HG02938 (cell line): ENCODE measurements around the gene EFCAB13.

Source experiments
- ATAC-seq: cut with Tn5 transposase; IDR thresholded peaks from one replicate; pipeline ENCODE4 v1.9.1; 2021; ENCODE audit warnings: mild to moderate bottlenecking, moderate library complexity; ENCODE audit not compliant: unreplicated experiment

EFCAB13 gene

DNA sequence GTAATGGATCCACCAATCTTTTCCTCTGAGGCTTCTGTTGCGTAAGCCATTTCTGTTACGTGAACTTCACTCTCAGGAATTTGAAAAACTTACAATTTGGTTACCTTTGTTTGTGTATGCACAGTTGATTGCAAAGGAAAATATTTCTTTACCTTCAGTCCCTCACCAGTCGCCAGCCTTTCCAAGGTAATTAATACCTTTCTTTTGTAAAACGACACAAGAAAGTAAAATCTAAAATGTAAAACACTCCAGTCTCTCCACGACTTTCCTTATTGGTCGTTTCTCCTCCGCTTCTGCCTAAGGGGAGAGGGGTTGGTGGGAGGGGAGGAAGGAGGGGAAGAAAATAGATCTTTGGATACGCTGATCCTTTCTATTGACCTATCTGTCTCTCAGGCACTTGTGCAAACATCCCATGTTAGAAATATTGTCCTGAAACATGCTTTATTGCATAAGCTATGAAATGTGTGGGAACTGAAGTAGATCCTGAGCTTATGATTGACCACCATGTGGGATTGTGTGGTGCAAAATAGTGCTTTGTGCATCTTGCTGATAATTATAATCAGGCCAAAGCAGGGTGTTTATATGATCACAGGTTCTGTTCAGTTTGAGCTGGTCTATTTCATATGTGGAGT is 32.4 kb upstream of the EFCAB13 start:
- no peak for ATAC-seq

DNA sequence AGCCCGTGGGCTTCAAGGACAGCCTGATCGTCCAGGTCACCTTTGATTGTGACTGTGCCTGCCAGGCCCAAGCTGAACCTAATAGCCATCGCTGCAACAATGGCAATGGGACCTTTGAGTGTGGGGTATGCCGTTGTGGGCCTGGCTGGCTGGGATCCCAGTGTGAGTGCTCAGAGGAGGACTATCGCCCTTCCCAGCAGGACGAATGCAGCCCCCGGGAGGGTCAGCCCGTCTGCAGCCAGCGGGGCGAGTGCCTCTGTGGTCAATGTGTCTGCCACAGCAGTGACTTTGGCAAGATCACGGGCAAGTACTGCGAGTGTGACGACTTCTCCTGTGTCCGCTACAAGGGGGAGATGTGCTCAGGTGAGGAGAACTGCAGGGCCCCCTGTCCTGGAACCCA is 31.5 kb upstream of the EFCAB13 start:
- ATAC-seq, result no peak

DNA sequence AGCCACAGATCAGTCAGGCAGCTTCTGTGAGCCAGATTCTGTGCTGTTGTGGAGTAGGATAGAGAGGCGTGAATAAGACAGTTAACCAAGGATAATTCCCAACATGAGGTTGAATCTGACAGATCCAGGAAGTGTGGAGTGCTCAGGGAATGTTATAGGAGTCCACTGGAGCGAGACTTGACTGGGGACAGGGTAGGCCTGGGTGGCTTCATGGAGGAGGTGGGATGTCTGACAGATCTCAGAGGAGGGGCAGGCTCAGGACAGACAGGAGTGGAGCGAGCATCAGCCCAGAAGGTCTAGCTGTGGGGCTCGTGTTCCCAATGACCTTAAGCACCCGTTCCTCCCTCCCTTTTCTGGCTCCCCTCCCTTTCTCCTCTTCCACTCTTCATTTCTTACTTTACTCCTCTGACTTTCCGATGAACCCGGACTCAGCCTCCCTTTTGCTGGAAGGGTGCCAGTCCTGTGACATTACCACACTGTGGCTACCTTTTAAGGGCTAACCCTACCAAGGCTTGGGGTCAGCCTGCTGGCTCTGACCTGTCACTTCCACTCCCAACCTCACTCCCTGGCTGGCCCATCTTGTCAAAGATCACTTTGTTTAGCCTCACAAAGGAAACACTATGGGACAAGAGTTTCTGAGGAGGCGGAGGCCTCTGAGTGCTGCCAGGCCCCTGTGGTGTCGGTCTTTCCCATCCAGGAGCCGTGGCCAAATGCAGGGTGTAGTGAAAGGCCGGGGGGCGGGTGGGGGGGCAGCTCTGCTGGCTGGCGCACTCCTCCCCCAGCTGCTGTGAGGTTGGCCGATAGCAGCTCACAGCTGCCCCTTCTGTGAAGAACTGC is 28.5 kb upstream of the EFCAB13 start:
- ATAC-seq, result no peak

DNA sequence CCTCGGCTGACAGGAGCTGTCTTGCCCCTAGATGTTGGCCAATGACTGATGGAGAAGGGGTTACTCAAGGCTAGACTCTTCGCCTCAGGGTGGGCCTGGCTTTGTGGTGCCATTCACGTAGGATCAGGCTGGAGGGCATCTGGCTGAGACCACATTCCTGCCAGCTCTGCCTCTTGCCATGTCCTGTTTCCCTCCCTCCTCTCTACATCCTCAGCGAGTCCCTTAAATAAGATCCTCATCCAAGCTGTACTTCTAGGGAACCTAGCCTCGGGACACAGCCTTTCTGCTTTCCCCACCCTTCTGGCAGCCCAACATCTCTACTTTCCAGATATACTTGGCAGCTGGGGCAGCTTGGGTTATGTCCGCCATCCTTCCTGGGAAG is 27.9 kb upstream of the EFCAB13 start:
- ATAC-seq, result no peak

DNA sequence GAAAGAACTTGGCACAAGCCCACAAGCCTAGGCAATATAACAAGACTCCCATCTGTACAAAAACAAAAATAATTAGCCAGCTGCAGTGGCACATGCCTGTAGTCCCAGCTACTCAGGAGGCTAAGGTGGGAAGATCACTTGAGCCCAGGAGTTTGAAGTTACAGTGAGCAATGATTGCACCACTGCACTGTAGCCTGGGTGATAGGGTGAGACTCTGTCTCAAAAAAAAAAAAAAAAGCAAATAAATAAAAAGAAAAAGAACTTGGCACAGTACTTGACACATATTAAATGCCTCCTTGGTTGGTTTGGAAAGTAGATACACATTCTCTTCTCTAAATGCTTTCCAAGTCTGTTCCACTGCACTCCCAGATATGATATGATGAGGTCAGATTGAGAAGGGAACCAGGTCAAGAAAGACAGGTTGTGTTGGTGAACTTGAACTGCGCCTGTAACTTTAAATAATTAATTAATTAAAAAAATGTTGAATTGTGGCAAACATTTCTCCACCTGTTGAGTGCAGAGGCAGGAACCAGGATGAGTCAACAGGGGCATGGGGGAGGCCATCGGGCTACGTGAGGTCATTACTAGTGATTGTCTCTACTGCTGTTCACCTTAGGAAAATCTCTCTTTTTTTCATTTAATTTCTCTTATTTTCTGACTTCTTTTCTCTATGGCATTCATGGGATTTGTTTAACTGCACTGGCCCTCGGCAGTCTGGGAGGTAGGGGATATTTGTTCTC is 25.9 kb upstream of the EFCAB13 start:
- ATAC-seq, result no peak

DNA sequence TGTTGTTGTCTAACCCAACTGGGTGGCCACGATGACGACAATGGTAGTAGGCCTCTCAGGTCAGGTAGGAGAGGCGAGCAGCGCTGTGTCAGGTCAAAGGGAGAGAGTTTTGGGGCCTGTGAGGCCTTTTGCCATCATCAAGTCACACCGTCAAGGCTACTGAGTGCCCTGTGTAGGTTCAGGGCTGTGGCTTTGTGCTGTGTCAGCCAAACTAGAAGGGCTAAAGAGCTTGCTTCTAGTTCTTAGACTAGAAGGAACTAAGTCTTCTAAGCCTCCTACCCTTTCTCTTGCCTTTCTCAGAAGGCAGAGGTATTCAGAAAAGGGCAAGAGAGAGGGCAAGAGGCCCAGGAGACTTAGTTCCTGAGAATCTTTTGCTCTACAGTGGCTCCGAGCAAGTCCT is 25.0 kb upstream of the EFCAB13 start:
- no peak for ATAC-seq

DNA sequence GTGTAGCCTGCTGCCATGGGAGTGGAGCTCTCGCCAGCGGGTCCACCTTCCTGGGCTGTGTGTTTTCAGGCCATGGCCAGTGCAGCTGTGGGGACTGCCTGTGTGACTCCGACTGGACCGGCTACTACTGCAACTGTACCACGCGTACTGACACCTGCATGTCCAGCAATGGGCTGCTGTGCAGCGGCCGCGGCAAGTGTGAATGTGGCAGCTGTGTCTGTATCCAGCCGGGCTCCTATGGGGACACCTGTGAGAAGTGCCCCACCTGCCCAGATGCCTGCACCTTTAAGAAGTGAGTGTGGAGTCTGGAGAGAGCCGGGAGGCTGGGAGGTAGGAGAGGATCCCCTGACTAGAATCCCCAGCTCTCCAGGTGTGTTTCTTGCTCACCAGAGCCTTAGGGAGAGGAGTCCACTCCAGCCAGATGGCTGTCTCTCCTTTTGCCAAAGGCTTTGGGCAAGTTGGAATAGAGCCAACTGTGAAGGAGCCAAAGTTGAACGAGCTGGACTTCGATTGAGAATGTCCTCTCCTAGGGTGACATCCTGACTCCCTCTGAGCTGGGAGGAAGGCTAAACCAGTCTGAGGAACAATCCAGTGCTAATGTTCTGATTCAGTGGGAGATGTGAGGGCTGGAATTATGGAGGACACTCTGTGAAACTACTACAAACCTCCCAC is 24.4 kb upstream of the EFCAB13 start:
- ATAC-seq, result no peak

DNA sequence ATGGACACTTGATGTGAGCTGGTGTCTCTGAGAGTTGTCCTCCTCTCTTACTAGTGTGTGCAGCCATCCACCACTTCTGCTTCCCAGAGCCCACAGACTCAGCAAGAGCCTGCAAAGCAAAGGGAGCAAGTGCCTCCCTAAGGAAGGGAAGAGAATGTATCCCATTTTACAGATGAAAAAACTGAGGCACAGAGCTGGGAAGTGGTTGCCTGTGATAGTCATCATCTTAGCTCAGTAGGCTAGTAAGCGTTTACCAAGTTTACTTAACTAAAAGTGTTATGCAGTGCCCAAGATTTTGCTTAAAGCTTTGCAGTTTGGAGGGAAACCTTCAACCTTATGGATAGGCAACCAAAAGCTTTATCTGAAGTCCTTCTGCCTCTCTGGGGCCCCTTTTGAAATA is 23.0 kb upstream of the EFCAB13 start:
- ATAC-seq, result no peak

DNA sequence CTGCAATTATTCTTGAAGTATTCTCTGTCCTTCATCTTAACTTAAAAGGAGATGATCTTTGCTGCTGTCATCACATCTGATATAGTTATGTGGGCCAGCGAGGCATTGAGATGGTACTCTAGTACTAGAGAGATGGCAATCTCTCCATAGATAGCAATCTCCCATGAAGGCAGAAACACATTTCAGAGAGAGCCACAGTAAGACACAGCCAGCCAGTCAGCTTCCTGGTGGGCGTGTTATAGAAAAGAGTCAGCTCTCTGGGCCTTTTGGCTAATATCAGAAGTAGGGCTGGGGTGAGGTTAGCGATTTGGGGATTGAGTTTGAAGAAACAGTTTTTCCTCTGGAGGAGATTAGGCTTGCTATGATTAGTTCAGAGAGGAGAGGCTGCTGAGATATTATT is 22.6 kb upstream of the EFCAB13 start:
- no peak for ATAC-seq

DNA sequence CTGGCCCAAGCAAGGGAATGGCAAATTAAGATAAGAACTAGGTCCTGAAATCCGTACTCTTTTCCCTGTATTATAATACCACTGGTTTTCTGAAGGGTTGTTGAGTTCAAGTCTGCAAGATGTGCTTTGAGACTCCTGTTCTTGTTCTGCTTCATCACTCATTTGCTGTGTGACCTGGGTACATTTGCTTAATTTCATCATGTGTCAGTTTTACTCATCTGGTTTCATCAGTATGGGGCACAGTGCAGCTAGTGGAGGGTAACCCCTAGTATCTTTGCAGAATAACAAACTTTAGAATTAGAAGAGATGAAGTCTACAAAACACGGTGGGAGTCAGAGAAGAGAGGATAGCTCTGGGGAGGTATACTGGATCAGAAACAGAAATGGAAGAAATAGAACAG is 21.9 kb upstream of the EFCAB13 start:
- ATAC-seq, result no peak

DNA sequence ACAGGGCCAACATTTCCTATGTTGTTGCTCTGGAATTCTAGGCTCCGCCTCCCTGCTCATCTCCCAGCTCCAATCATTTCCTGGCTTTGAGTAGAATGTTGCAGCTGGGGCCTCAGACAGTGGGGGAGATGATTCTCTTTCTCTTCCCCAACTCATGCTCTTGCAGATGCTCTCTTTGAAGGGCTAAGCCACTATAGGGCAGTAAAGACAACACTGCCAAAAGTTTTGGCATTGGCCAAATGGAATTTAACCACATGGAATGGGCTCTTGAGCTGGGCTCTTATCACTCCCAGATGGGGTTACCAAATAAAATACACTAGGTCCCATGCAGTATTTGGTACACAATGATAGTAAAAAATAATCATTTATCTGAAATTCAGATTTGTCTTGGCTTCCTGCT is 19.6 kb upstream of the EFCAB13 start:
- no peak for ATAC-seq

DNA sequence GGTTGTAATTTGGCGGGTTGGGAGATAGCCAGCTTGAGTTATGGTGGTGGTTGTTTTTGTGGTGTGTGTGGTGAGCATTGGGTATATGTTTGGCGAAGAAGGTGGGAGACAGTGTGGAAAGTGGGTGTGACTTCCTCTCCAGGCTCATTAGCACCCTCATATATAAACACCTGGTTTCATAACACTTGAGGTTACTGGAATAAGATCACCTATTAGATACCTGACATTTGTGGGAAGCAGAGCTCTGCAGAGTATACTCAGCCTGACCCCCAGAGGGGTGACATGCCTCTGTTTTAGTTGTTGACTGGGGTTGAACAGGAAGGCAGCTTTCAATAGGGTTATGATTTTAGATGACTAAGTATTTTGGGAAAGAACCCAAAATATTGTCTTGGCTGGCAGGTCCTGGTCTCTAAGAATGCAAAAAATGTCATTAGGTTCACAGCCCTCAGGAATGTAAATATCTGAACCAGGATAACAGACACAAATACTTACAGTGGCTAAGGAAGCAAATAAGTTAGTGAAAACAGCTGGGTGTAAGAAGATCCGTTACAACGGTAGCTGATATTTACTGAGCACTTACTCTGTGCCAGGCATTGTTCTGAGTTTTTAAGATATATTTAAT is 18.3 kb upstream of the EFCAB13 start:
- ATAC-seq, result no peak

DNA sequence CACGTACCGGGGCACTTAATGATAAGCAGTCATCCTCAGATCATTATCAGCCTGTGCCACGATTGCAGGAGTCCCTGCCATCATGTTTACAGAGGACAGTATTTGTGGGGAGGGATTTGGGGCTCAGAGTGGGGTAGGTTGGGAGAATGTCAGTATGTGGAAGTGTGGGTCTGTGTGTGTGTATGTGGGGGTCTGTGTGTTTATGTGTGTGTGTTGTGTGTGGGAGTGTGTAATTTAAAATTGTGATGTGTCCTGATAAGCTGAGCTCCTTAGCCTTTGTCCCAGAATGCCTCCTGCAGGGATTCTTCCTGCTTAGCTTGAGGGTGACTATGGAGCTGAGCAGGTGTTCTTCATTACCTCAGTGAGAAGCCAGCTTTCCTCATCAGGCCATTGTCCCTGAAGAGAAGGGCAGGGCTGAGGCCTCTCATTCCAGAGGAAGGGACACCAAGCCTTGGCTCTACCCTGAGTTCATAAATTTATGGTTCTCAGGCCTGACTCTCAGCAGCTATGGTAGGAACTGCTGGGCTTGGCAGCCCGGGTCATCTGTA is 13.5 kb upstream of the EFCAB13 start:
- ATAC-seq, result no peak

DNA sequence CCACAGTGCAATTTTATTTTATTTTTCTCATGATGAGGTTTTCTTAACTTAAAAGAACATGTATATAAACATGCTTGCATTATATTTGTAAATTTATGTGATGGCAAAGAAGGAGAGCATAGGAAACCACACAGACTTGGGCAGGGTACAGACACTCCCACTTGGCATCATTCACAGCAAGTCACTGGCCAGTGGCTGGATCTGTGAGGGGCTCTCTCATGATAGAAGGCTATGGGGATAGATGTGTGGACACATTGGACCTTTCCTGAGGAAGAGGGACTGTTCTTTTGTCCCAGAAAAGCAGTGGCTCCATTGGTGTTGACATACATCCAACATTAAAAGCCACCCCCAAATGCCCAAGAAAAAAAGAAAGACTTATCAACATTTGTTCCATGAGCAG is 12.3 kb upstream of the EFCAB13 start:
- ATAC-seq, result no peak

DNA sequence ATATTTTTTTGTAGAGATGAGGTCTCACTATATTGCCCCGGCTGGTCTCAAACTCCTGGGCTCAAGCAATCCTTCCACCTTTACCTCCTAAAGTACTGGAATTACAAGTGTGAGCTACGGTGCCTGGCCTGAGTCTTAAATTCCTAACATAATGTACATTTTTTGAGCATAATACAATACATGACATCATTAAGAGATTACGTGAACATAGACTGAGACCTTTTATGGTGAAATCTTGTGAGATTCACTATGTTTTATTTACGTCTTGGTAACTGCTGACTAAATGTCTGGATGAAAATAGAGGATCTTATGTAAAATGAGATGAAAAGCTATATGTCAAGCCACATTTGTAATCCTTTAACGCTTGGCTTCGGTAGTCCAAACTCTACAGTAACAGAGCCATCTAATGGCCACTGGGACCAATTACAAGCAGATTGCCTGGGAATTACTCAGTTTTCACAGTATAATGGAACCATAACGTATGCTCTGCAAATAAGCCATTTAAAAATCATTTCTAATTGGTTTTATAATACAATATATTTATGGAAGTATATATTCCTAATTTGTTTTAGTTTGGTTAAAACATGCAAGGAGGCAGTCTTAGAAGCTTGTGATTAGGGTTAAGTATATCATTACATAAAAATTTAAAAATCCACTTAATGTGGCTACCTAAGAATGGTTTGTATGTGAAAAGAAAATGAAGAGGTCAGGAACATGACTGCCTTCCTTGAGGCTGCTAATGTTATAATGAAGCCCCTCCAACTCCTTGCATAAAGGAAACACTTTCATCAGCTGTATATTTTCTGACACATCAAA is 8.1 kb upstream of the EFCAB13 start:
- no peak for ATAC-seq

DNA sequence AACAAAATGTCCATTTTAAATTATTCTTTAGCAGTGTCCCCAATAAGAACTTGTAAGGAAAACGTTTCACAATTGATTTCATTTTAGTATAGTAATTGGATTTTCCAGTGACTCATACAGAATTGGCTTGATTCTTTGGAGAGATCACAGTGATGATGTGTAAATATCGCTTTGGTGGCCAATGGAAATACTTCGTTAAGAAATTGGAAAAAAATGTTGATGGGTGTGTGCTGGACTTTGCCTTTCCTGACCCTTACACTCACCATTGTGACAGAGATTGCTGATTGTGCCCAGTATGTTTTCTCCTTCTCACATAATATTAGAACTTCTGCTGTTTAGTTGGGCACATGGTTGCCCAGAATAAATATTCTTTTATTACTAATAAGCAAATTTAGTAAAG is 7.4 kb upstream of the EFCAB13 start:
- ATAC-seq, result no peak

DNA sequence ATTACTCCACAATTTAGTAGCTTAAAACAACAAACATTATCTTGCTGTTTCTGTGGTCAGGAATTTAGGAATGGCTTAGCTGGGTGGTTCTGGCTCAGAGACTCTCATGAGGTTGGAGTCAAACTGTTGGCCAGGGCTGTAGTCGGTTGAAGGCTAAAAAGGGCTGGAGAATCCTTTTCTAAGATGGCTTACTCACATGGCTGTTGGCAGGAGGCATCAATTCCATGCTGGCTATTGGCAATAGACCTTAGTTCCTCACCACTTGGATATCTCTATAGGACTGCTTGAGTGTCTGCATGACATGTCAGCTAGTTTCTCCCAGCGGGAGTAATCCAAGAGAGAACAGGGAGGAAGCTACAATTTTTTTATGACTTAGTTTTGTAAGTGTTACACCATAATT is 6.6 kb upstream of the EFCAB13 start:
- ATAC-seq, result no peak

DNA sequence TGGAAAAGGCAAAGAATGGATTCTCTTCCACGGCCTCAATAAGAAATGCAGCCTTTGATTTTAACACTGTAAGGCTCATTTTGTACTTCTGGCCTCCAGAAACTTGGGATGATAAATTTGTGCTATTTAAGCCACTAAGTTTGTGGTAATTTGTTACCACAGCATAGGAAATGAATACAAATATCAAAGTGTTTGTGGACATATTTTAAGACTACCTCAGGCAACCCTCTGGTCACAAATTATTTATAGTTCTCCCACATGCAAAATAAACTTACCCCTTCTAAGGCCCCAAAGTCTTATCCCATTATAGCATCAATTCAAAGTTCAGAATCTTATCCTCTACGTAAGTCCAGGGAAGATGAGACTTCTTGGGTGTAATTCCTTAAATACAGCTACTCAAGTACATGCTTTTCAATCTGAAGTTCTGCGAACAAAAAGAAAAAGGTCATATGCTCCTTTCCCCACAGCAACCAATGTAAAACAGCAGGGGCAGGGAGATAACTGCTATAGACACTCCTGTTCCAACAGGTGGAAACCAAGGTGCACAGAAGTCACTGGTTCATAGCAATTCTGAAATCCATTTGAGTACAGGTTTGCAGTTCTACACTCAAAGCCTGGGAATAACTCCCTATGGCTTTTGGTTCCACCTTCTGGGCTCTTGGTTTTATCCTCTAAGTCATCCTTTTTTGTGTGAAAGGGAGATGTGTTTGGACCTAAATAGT is 5.4 kb upstream of the EFCAB13 start:
- ATAC-seq, result no peak

DNA sequence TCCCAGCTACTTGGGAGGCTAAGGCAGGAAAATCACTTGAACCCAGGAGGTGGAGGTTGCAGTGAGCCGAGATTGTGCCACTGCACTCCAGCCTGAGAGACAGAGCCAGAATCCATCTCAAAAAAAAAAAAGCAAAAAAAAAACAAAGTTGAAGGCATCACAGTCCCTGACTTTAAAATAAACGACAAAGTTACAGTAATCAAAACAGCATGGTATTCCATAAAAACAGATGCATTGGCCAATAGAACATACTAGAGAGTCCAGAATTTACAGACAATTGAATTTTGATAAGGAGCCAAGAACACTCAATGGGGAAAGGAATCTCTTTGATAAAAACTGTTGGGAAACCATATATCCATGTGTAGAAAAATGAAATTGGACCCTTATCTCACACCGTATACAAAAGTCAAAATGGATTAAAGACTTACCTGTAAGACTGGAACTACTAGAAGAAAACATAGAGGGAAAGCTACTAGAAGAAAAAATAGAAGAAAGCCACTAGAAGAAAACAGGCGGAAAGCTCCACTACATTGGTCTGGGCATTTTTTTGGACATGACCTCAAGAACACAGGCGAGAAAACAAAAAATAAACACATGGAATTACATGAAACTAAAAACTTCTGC is 2.8 kb upstream of the EFCAB13 start:
- no peak for ATAC-seq
